HepG2 (cell line): Measurements from ENCODE around the gene CTNND1. TPM values are rescaled to one million over a fixed set of nuclear protein-coding genes. Genes with fewer than 3 reads are reported as not detected.

Source experiments
- CEBPB ChIP-seq: IDR thresholded peaks from 2 replicates; pipeline ENCODE4 v1.6.1; 2011; ENCODE audit warnings: low read depth, low read length, improper control_type of control experiment, borderline replicate concordance
- HNF4G ChIP-seq, 2 experiments: sonication (generic) in 1 of 2; formaldehyde crosslinking in 1 of 2; IDR thresholded peaks; 2 replicates each; pipeline versions ENCODE4 v1.4.0 to v1.6.1; 2011 to 2020; ENCODE audit warnings: borderline replicate concordance in 2 of 2, low read depth in 2 of 2, mild to moderate bottlenecking in 2 of 2, low read length in 1 of 2, missing genetic modification reagents in 1 of 2, moderate library complexity in 1 of 2
- KDM5B ChIP-seq: sonication (generic); formaldehyde crosslinking; IDR thresholded peaks from 2 replicates; pipeline ENCODE4 v1.4.0; 2020; ENCODE audit warnings: missing genetic modification reagents, mild to moderate bottlenecking, borderline replicate concordance
- KDM6A ChIP-seq: IDR thresholded peaks from 2 replicates; pipeline ENCODE4 v1.6.1; 2016; ENCODE audit warnings: low read depth
- MED13 ChIP-seq: sonication (generic); formaldehyde crosslinking; IDR thresholded peaks from 2 replicates; pipeline ENCODE4 v1.5.0; 2020; ENCODE audit warnings: missing genetic modification reagents
- RFX5 ChIP-seq: IDR thresholded peaks from 2 replicates; pipeline ENCODE4 v1.6.1; 2011; ENCODE audit warnings: low read depth, low read length, improper control_type of control experiment
- ZFX ChIP-seq: sonication (generic); formaldehyde crosslinking; IDR thresholded peaks from 2 replicates; pipeline ENCODE4 v1.4.0; 2020; ENCODE audit warnings: mild to moderate bottlenecking, low read depth, missing genetic modification reagents, moderate library complexity
- ZNF549 ChIP-seq: sonication (generic); formaldehyde crosslinking; IDR thresholded peaks from 2 replicates; pipeline ENCODE4 v1.5.0; 2020; ENCODE audit warnings: missing genetic modification reagents
- ZNF589 ChIP-seq: sonication (generic); formaldehyde crosslinking; conservative IDR thresholded peaks from 2 replicates; pipeline ENCODE4 v1.8.0; 2022; ENCODE audit warnings: mild to moderate bottlenecking, moderate library complexity, missing genetic modification reagents
- ZNF678 ChIP-seq: sonication (generic); formaldehyde crosslinking; IDR thresholded peaks from 2 replicates; pipeline ENCODE4 v1.4.0; 2020; ENCODE audit warnings: mild to moderate bottlenecking, missing genetic modification reagents
- ZSCAN12 ChIP-seq: sonication (generic); formaldehyde crosslinking; IDR thresholded peaks from 2 replicates; pipeline ENCODE4 v1.9.0; 2021; ENCODE audit warnings: mild to moderate bottlenecking, missing genetic modification reagents
- polyA plus RNA-seq, 8 experiments: library from polyadenylated mRNA; depleted of rRNA in 3 of 8; stranded (reverse) in 7 of 8; unstranded in 1 of 8; fragments of >200 nt; fragmentation: Illumina TruSeq in 4 of 8; extraction: Trizol in 4 of 8; gene quantifications; 2 replicates each; pipeline versions ENCODE4 v1.2.1 to v1.2.3, GENCODE V29; 2011 to 2016; ENCODE audit warnings: low read depth in 4 of 8, missing spikeins in 1 of 8, mixed read lengths in 1 of 8; ENCODE audit not compliant: insufficient read depth in 1 of 8
- total RNA-seq, 5 experiments: library from RNA; depleted of rRNA; stranded (reverse); fragments of >200 nt; fragmentation: Illumina TruSeq; extraction: Trizol; gene quantifications; 2 replicates each; pipeline ENCODE4 v1.2.3, GENCODE V29; 2016; ENCODE audit warnings: low read depth in 1 of 5
- TF ChIP-seq, protein P1 (sequence below): sonication (generic); formaldehyde crosslinking; IDR thresholded peaks from 2 replicates; pipeline ENCODE4 v1.5.0; 2020; ENCODE audit warnings: missing genetic modification reagents, mild to moderate bottlenecking, borderline replicate concordance
- TF ChIP-seq, protein P2 (sequence below): IDR thresholded peaks from 2 replicates; pipeline ENCODE4 v1.6.1; 2016; ENCODE audit warnings: missing compliant biosample characterization, missing genetic modification reagents, borderline replicate concordance
- TF ChIP-seq, protein P3 (sequence below): sonication (generic); formaldehyde crosslinking; IDR thresholded peaks from 2 replicates; pipeline ENCODE4 v1.4.0; 2020; ENCODE audit warnings: missing genetic modification reagents, borderline replicate concordance
- TF ChIP-seq, protein P4 (sequence below): sonication (generic); formaldehyde crosslinking; IDR thresholded peaks from 2 replicates; pipeline ENCODE4 v1.5.1; 2020; ENCODE audit warnings: mild to moderate bottlenecking, moderate library complexity, missing genetic modification reagents
- TF ChIP-seq, protein P5 (sequence below): sonication (generic); formaldehyde crosslinking; IDR thresholded peaks from 2 replicates; pipeline ENCODE4 v1.4.0; 2020; ENCODE audit warnings: missing genetic modification reagents
- TF ChIP-seq, protein P6 (sequence below): IDR thresholded peaks from 2 replicates; pipeline ENCODE4 v1.6.1; 2012; ENCODE audit warnings: low read length, improper control_type of control experiment

The CTNND1 gene
- total and polyA plus RNA-seq, 2 of the 13 experiments (the other 11 are each of a cell fraction or from before 2014, with no cell fraction given): 117 to 128 TPM

DNA sequence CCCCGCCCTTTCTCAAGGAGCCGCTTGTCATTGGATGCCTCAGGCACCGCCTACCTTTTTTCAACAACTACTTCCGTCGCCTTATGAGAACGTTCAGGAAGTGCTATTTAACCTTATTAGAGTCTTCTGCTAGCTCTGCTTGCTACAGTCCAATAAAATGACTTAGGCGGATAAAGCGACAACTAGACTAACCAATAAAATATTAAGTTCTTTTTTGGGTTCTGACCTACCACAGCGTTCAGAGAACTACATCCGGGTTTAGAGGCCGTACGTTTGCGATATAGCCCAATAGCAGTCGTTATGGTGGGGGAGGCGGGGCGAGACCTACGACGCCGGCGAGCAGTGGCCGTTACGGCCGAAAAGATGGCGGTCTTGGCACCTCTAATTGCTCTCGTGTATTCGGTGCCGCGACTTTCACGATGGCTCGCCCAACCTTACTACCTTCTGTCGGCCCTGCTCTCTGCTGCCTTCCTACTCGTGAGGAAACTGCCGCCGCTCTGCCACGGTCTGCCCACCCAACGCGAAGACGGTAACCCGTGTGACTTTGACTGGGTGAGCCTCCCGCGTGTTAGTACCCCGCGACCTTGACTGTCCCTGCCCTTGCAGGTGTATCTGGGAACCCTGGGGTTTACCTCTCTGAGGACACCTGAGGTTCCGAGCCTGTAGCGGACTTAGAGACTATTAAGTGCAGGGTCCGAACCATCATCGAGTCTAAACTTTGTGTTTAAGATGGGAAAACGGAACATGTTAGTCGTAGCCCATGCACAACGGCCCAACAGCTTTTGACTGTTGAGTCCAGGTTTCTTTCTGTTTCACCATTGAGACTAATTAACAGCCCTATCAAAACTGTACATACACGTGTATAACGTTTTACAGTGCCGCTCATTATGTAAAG is 49.1 kb upstream of the CTNND1 start, which contains the start of gene TMX2 (continued):
- TF ChIP-seq, protein P1, sequence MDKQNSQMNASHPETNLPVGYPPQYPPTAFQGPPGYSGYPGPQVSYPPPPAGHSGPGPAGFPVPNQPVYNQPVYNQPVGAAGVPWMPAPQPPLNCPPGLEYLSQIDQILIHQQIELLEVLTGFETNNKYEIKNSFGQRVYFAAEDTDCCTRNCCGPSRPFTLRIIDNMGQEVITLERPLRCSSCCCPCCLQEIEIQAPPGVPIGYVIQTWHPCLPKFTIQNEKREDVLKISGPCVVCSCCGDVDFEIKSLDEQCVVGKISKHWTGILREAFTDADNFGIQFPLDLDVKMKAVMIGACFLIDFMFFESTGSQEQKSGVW (CRISPR knock-in tag): no peak
- TF ChIP-seq ZSCAN12 (CRISPR knock-in tag) (no peak), CEBPB (no peak), RFX5 (no peak; the same call in 1 of the 2 replicates), KDM6A (no peak), MED13 (no peak), ZNF589 (CRISPR knock-in tag) (no peak), ZNF678 (0 out of 2 replicates have a peak, but pooled peaks have one; percentile 32), HNF4G (IDR thresholded peaks at IDR 0.05; ENCODE audit: borderline replicate concordance, low read depth, low read length) (no peak), HNF4G (CRISPR knock-in tag; IDR thresholded peaks at IDR 0.05; ENCODE audit: borderline replicate concordance, low read depth) (no peak), ZFX (CRISPR knock-in tag) (peak; percentile 15), ZNF549 (CRISPR knock-in tag) (no peak), KDM5B (no peak)
- TF ChIP-seq, protein P2, sequence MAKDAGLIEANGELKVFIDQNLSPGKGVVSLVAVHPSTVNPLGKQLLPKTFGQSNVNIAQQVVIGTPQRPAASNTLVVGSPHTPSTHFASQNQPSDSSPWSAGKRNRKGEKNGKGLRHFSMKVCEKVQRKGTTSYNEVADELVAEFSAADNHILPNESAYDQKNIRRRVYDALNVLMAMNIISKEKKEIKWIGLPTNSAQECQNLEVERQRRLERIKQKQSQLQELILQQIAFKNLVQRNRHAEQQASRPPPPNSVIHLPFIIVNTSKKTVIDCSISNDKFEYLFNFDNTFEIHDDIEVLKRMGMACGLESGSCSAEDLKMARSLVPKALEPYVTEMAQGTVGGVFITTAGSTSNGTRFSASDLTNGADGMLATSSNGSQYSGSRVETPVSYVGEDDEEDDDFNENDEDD (CRISPR knock-in tag): no peak; the same call in 1 of the 2 replicates
- TF ChIP-seq, protein P3, sequence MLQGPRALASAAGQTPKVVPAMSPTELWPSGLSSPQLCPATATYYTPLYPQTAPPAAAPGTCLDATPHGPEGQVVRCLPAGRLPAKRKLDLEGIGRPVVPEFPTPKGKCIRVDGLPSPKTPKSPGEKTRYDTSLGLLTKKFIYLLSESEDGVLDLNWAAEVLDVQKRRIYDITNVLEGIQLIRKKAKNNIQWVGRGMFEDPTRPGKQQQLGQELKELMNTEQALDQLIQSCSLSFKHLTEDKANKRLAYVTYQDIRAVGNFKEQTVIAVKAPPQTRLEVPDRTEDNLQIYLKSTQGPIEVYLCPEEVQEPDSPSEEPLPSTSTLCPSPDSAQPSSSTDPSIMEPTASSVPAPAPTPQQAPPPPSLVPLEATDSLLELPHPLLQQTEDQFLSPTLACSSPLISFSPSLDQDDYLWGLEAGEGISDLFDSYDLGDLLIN (CRISPR knock-in tag): no peak
- TF ChIP-seq, protein P4, sequence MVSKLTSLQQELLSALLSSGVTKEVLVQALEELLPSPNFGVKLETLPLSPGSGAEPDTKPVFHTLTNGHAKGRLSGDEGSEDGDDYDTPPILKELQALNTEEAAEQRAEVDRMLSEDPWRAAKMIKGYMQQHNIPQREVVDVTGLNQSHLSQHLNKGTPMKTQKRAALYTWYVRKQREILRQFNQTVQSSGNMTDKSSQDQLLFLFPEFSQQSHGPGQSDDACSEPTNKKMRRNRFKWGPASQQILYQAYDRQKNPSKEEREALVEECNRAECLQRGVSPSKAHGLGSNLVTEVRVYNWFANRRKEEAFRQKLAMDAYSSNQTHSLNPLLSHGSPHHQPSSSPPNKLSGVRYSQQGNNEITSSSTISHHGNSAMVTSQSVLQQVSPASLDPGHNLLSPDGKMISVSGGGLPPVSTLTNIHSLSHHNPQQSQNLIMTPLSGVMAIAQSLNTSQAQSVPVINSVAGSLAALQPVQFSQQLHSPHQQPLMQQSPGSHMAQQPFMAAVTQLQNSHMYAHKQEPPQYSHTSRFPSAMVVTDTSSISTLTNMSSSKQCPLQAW (CRISPR knock-in tag): peak; percentile 17; the same call in 1 of the 2 replicates
- TF ChIP-seq, protein P5, sequence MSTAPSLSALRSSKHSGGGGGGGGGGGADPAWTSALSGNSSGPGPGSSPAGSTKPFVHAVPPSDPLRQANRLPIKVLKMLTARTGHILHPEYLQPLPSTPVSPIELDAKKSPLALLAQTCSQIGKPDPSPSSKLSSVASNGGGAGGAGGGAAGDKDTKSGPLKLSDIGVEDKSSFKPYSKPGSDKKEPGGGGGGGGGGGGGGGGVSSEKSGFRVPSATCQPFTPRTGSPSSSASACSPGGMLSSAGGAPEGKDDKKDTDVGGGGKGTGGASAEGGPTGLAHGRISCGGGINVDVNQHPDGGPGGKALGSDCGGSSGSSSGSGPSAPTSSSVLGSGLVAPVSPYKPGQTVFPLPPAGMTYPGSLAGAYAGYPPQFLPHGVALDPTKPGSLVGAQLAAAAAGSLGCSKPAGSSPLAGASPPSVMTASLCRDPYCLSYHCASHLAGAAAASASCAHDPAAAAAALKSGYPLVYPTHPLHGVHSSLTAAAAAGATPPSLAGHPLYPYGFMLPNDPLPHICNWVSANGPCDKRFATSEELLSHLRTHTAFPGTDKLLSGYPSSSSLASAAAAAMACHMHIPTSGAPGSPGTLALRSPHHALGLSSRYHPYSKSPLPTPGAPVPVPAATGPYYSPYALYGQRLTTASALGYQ (CRISPR knock-in tag): 0 out of 2 replicates have a peak, but pooled peaks have one; percentile 27
- TF ChIP-seq, protein P6, sequence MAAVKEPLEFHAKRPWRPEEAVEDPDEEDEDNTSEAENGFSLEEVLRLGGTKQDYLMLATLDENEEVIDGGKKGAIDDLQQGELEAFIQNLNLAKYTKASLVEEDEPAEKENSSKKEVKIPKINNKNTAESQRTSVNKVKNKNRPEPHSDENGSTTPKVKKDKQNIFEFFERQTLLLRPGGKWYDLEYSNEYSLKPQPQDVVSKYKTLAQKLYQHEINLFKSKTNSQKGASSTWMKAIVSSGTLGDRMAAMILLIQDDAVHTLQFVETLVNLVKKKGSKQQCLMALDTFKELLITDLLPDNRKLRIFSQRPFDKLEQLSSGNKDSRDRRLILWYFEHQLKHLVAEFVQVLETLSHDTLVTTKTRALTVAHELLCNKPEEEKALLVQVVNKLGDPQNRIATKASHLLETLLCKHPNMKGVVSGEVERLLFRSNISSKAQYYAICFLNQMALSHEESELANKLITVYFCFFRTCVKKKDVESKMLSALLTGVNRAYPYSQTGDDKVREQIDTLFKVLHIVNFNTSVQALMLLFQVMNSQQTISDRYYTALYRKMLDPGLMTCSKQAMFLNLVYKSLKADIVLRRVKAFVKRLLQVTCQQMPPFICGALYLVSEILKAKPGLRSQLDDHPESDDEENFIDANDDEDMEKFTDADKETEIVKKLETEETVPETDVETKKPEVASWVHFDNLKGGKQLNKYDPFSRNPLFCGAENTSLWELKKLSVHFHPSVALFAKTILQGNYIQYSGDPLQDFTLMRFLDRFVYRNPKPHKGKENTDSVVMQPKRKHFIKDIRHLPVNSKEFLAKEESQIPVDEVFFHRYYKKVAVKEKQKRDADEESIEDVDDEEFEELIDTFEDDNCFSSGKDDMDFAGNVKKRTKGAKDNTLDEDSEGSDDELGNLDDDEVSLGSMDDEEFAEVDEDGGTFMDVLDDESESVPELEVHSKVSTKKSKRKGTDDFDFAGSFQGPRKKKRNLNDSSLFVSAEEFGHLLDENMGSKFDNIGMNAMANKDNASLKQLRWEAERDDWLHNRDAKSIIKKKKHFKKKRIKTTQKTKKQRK: peak; percentile 68
